ENCODE results near the gene LCAT. TPM values are rescaled to one million over a fixed set of nuclear protein-coding genes. Genes with fewer than 3 reads are reported as not detected.

Gene LCAT
- total RNA-seq, 1 experiment from 2014 or later, result 17.8 TPM

DNA sequence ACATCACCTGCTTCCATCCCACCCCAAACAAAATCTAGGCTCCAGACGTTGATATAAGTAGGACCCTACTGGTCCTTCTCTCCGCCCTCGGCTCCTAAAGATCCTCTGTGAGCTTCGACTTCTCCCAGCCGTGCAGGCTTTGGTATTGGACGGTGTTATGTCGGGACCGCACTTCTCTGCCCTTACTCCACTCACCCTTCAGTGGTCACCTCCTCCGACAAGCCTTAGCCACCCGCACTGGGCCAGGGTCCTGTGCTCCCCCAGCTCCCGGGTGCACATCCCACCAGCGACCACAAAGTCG lies 8.9 kb downstream of the LCAT start:
- no CpG with 5 or more reads among the region's 13 CpGs for WGBS (ENCODE audit: extremely low coverage, insufficient read length, low lambda C conversion rate)
- no peak overlapping the region for H3K4ac ChIP-seq (ENCODE audit: low read depth, low read length)
- Mint-ChIP-seq H3K4me1 (peaks cover 20 to 23% of the 10 kb centered on the region in 2 experiments), H3K36me3 (ENCODE audit: insufficient read depth in 1 of 3, low read depth in 3 of 3) (peaks cover 6 to 41% (median 10%) of the 10 kb centered on the region in 3 experiments; a peak in 5 of 7 replicates), H3K4me3 (peak overlapping the region; percentile 98 to 100), H3K27me3 (ENCODE audit: low read depth) (peaks cover 10% of the 10 kb centered on the region), H3K27ac (peak overlapping the region; percentile 45 to 94 (median 59); a peak in 4 of 7 replicates), H3K9me3 (peaks cover 0 to 2% of the 10 kb centered on the region in 2 experiments; a peak in 2 of 5 replicates)
- no peak overlapping the region for H3K56ac ChIP-seq (ENCODE audit: insufficient read length, low read depth, low read length)
- DNase-seq, result no peak
- H4K91ac ChIP-seq (ENCODE audit: insufficient read length, low read depth, low read length), result no peak overlapping the region
- no peak overlapping the region for H2BK12ac ChIP-seq (ENCODE audit: insufficient read length, low read depth, low read length)
- H4K20me1 ChIP-seq (ENCODE audit: control insufficient read depth, insufficient read depth, insufficient read length), result no peaks in the 10 kb centered on the region
- TF ChIP-seq CTCF (conservative IDR thresholded peaks at IDR 0.05), result no peak
- no peak overlapping the region for H2AK5ac ChIP-seq (ENCODE audit: insufficient read length, low read length)
- no peak overlapping the region for H3T11ph ChIP-seq (ENCODE audit: low read length)
- no peaks in the 10 kb centered on the region for H3K79me1 ChIP-seq (ENCODE audit: insufficient read depth, low read depth, low read length, poor library complexity, severe bottlenecking)
- peak overlapping the region; percentile 10; the same call in 1 of the 2 replicates for H3K14ac ChIP-seq (ENCODE audit: insufficient read depth, low read length)
- H3K4me2 ChIP-seq (ENCODE audit: insufficient read depth, insufficient read length, low read length), result peak overlapping the region; percentile 30
- H4K5ac ChIP-seq (ENCODE audit: insufficient read length, low read depth, low read length), result no peak overlapping the region
- H3K79me2 ChIP-seq (ENCODE audit: insufficient read depth, low read length), result no peaks in the 10 kb centered on the region
- no peak overlapping the region for H2BK120ac ChIP-seq (ENCODE audit: low read depth, low read length, poor library complexity, severe bottlenecking)
- no peaks in the 10 kb centered on the region for H3K27me3 ChIP-seq (ENCODE audit: insufficient read depth, low read length)
- no peak overlapping the region for H2BK20ac ChIP-seq (ENCODE audit: low read depth, low read length, poor library complexity, severe bottlenecking)
- no peak overlapping the region for H3K23ac ChIP-seq (ENCODE audit: insufficient read length, low read depth, low read length)
- no peak overlapping the region for H4K8ac ChIP-seq (replicated peaks; ENCODE audit: insufficient read length, low read depth, low read length)
- H3K27ac ChIP-seq (ENCODE audit: insufficient read length, low read depth, low read length), result no peak overlapping the region
- no peak overlapping the region for H2AFZ ChIP-seq (ENCODE audit: low read length)
- H3K9ac ChIP-seq (ENCODE audit: extremely low read depth, insufficient read length, low read length), result peak overlapping the region; percentile 25
- H3K4me1 ChIP-seq (ENCODE audit: insufficient read depth, low read length), result peaks cover 3% of the 10 kb centered on the region; the same call in 1 of the 2 replicates
- no peaks in the 10 kb centered on the region for H3K9me3 ChIP-seq (ENCODE audit: control insufficient read depth, low read depth, low read length)
- H3K18ac ChIP-seq (ENCODE audit: insufficient read length, low read depth, low read length), result no peak overlapping the region
- H2BK15ac ChIP-seq (ENCODE audit: low read depth, low read length), result no peak overlapping the region
- H2BK5ac ChIP-seq (ENCODE audit: insufficient read length, low read length), result no peak overlapping the region
- peaks cover 18% of the 10 kb centered on the region for H3K23me2 ChIP-seq (ENCODE audit: insufficient read length, low read depth, low read length, poor library complexity, severe bottlenecking)

Data from H9 (cell line).